Fibroblast of skin of abdomen (primary cell): ENCODE data around the gene GSE1.
A peak's percentile ranks its signal among the peaks of the same experiment; 100 is the strongest.

ENCODE experiments used
- DNase-seq: peaks from one replicate; pipeline ENCODE4 v3.0.0-alpha.2; 2013

The GSE1 gene

DNA sequence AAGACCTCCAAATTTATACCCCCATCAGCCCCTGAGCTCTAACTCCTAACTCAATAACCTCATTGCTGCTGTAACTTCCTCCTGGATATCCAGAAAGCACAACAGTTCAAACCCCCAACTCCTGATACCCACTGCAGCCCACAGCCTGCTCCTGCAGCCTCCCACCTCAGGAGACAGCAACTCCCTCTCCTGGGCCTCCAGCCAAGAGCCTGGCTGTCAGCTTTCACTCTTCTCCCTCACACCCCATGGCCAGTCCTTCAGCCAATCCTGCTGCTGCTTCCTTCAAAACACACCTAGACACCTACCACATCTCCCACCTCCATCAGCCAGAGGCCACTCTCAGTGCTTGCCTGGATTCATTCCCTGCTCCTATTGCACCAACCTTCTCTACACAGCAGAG is 70.2 kb downstream of the GSE1 start:
- DNase-seq = no peak

DNA sequence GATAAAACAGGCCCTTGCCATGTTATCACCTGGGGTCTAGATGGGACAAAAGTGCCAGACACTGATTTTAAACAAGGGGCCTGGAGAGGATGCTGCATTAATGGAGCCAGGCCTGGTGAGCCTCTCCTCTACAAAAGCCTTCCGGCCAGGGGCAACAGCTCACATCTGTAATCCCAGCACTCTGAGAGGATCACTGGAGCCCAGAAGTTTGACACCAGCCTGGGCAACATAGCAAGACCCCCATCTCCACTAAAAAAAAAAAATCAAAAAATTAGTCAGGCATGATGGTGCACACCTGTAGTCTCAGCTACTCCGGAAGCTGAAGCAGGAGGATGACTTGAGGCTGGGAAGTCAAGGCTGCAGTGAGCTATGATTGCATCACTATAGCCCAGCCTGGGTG is 72.1 kb downstream of the GSE1 start:
- DNase-seq = no peak

DNA sequence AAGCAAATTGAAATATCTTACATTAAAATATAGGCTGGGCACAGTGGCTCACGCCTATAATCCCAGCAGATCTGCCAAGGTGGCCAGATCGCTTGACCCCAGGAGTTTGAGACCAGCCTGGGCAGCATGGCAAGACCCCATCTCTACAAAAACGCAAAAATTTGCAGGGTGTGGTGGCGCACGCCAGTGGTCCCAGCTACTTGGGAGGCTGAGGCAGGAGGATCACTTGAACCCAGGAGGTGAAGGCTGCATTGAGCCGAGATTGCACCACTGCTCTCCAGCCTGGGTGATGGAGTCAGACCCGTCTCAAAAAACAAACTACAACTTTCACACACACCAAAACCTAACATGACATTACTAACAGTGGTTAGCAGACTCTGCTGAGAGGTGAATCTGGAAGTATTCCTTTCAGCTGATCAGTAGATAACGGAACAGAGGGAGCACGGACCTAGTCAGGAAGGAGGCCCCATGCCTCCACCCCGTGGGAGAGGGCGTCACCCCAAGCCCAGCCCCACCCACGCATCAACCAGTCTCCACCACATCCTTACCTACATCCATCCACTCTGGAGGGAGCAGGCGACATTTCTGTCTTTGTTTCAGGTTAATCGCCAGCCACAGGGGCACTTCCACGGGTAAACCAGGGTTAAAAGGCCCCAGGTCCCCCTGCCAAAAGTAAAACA is 73.9 kb downstream of the GSE1 start:
- DNase-seq = no peak

DNA sequence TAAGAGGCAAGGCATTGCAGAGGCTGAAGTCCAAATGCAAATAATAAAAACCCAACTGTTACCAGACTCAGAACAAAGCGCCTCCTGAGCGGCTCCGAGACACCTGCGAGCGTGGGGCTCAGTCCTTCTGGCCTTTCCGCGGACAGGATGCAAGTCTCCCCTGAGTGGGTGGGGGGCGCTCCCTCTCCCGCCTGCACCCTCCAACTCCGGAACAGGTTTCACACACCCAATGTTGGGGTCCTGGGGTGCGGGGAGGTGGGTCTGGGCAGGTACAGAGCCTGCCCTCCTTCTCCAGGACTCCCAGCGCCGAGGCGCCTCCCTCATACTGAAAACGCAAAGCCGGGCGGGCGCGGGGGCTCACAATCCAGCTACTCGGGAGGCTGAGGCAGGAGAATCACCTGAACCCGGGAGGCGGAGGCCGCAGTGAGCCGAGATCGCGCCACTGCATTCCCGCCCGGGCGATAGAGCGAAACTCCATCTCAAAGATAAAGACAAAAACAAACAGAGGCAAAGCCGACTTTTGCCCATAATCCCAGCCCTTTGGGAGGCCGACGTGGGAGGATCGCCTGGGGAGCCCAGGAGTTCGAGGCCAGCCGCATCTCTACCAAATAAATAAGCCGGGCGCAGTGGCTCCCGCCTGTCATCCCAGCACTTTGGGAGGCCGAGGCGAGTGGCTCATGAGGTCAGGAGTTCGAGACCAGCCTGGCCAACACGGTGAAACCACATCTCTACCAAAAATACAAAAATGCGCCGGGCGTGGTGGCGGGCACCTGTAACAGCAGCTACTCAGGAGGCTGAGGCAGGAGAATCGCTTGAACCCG is 74.7 kb downstream of the GSE1 start:
- no peak for DNase-seq

DNA sequence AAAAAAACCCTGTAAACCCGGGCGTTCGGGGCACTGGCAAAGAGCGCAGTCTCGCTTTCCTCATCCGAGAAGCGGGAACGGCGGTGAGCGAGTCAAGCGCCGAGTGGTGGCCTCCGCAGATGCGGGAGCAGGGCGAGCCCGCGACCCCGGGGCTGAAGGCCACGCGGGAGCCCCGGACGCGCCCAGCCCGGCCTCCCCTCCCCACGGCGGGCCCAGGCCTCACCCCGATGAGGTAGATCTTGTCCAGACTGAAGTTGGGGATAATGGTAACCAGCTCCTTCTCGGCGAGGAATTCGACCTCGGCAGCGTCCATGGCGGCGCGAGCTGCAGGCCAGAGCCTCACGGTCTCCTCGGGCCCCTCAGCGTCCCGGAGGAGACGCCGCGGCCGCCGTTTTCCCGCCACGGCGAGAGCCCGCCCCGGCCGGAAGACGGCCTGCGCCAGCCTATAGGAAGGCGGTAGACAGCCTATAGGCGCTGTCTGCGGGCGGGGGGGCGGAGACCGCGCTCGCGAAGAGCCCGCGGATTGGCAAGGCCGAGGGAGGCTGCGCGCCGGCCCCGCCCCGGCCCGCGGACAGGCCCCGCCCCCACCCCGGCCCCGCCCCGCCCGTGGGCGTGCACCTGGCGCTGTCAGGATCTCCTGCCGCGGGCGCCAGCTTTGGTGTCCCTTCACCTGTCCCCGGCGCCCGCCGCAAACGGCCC is 75.6 kb downstream of the GSE1 start, which contains the start of gene GINS2:
GINS2 (minus strand) TSS at position 369 of the 699 bp plus-strand sequence; CDS start at position 313, 56 bp downstream.
- peak; percentile 92 for DNase-seq

DNA sequence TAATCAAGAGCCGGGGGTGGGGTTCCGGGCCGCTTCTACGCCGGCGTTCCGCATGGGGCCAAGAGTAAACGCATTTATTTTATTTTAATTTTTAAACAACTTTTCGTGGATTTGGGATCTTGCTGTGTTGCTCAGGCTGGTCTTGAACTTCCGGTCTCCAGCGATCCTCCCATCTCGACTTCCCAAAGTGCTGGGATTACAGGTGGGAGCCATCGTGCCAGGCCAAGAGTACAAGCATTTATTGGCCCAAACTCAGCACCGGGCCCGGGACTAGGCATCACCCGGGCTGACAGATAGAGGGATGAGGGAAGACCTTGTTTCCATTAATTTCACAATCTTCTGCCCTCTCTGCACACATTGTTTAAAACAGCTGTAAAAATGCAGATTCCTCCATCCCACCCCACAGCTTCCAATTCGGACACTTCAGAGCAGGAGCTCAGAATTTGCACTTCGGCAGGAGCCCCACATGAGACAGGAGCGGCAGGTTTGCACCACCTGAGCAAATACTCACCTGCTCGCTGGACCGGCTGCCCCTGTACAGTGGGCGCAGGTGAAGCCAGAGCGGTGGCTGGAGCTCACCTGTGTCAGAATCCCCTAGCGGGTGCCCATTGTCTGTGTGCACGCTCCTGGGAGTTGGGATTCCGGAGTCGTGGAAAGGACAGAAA is 76.3 kb downstream of the GSE1 start:
- no peak for DNase-seq

DNA sequence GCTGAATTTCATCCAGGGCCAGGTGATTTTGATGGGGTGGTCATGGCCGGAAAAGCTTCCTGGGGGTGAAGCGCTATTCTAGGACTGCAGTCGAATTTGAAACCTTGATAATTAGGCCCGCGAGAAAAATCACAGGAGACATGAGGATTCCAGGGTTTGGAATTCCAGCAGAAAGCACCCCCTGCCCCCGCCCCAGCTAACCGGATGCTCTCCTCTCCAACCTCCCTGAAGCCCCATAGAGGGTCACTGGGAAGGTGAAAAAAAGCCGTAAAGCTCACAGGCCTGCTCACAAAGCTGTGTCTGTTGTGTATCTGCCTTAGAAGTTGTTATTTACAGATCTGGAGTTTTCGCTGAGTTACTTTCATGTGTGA is 76.8 kb downstream of the GSE1 start:
- no peak for DNase-seq

DNA sequence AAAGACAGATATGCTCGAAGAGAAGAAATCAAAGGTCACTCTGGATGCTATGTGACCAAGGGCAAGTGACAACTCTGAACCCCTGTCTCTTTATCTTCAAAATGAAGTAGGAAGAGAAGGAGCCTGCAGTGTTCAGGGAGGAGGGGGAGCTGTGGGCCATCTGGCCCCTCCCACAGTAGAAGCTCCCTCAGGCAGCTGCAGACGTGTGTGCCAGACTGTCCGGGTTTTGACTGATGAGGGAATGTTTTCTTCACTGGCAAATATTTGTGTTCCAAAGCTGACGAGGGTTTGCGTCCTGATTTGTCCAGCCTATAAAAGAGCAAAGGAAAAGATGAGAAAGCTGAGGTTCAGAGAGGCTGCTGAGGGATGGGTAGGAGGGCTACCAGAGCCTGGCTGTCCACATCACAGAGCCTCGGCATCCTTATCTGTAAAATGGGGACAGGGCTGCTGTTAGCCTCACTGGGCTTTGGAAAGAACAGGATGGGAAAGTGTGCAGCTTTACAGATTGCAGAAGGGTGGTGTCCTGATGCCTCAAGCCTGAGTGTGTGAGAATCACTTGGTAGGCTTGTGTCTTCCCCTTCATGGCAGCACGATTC is 77.4 kb downstream of the GSE1 start:
- DNase-seq = no peak

DNA sequence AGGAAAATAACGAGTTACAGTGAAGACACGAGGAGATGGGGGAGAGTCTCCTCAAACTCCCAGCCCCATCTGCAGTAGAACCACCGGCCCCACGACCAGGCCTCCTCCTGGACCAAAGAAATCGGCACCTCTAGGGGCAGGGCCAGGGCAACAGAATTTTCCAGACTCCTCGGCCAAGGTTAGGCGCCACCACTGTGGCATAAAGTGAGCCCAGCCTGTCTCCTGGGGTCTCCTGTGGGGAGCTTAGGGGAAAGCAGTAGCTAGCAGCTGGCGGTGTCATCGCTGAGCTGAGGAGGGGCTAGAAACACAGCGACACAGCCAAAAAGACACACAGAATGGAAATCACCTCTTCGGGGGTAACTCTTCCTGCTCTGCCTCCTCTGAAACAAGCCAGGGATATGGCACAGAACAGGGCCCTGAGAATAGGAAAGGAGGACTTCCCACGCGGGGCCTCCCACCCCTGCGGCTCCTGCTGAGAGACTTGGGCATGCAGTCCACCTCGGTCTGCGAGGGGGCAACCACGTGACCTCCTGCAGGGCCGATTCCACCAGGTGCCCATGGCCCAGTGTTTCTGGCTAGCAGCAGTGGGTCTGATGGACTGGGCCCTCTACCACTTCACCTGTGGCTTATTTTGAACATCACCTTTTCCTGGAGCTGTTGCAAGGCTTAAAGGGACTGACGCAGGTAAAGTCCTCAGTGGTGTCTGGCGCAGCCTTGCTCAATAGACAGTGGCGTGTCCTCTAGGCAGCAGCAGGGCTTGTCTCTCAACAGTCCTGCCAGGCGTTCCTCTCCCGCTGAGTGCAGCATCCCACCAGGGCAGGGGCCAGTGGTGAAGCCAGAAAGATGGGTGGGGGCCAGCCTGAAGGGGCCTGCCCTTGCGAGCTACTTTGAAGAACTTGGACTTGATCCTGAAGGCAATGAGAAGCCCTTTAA is 82.3 kb downstream of the GSE1 start:
- no peak for DNase-seq

DNA sequence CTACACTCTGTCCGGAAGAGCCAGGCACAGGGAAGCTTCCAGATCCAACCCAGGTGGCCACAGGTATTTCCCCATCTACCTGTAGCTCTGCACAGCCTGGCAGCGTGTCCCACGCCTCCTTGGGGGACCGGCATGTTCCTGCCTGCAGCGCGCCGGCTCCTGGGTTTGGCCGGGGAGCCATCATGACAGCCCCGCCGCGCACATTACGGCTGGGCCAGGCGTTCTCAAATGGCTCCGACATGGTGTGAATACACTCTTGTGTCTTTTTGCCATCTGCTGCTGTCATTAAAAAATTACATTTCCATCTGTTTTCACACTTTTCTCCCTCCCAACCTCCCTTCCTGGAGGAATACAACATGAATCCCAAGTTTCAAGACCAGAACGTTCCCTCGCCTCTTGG is 83.7 kb downstream of the GSE1 start:
- no peak for DNase-seq

DNA sequence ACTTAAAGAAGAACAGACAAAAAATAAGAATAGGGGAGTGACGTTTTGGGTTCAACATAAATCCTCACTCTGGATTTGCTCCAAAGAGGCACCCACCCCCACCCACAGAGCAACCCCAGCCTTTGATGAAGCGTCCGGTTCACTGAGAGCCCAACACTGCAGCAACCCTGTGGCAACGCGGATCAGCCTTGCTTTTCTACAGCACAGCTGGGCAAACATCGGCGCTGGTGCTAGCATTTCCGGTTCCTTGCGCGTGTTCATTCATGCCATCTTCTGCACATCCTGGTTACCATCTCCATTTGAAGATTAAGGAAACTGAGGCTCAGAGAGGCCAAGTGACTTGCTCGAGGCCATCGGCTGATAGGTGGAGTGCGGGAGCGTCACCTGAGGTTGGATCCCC is 84.3 kb downstream of the GSE1 start:
- no peak for DNase-seq

DNA sequence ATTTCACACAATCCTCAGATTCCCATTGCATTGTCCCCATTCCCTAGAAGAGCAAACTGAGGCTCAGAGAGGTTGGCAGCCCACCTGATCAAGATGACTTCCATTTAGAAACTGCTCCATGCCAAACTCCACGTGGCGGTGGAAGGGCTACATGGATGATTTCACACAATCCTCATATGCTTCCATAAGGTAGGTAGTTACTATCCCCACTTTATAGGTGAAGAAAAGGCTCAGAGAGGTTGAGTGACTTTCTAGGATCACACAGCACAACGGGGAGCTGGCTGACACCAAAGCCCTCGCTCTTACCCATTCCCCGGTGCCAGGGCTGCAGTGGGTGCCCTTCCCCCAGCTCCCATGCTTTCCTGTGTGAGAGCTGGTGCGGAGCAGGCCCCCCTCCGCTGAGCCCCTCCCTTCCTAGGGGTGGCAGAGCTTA is 85.4 kb downstream of the GSE1 start:
- no peak for DNase-seq

DNA sequence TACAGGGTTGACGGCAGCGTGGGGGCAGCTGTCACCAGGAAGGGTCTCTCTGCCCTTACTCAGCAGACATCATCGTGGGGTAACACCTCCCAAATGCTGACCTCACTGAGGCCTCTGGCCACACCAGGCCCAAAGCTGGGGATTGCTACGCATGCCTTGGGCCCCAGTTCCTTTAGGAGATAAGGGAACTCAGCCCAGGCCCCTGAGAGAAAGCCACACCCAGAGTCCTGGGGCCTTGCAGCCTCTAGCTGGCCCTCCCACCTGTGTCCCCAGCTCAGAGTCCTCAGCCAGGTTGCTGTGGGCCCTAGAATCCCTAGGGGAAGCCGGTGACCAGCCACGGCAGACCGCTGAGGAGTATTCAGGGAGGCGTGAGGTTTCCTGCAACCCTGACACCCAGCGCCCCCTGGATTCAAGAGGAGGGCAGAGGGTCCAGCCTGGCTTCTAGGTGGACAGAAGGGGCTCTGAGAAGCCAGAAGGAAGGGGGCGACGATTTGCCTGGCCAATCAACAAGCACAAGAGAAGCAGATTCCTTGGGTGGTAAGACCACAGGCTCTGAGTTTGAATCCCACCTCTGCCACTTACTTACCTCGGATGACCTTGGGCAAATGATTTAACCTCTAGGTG is 85.9 kb downstream of the GSE1 start:
- no peak for DNase-seq

DNA sequence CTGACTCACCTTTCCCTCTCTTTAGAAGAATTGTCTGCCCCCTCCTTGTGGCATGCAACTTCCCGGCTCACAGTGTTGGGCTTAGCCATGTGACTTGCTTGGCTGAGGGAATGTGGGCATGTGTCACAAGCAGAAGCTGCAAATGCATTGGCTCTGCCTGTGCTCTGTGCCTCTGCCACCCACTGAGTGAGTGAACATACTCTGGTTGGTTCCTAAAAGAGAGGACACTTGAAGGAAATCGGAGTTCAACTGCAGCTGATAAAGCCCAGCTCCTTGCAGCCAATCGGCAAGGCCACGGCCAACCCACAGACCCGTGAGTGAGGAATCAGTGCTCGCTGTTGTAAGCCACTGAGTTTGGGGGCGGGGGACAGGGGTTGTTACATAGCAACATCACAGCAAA is 86.5 kb downstream of the GSE1 start:
- no peak for DNase-seq

DNA sequence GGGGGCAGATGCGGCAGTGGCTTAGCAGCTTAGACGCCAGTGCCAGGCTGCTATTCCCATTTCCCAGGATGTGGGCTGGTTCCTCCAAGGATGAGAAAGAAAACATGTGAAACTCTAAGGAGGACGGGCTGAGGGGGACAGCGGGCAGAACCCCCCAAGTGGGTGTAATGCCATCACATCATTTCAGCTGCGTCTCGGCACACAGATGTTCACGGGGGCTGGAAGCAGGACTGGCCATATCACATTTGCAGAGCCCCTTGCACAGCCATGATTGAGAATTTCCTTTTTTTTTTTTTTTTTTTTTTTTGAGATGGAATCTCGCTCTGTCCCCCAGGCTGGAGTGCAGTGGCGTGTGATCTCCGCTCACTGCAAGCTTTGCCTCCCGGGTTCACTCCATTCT is 90.9 kb downstream of the GSE1 start:
- DNase-seq = no peak

DNA sequence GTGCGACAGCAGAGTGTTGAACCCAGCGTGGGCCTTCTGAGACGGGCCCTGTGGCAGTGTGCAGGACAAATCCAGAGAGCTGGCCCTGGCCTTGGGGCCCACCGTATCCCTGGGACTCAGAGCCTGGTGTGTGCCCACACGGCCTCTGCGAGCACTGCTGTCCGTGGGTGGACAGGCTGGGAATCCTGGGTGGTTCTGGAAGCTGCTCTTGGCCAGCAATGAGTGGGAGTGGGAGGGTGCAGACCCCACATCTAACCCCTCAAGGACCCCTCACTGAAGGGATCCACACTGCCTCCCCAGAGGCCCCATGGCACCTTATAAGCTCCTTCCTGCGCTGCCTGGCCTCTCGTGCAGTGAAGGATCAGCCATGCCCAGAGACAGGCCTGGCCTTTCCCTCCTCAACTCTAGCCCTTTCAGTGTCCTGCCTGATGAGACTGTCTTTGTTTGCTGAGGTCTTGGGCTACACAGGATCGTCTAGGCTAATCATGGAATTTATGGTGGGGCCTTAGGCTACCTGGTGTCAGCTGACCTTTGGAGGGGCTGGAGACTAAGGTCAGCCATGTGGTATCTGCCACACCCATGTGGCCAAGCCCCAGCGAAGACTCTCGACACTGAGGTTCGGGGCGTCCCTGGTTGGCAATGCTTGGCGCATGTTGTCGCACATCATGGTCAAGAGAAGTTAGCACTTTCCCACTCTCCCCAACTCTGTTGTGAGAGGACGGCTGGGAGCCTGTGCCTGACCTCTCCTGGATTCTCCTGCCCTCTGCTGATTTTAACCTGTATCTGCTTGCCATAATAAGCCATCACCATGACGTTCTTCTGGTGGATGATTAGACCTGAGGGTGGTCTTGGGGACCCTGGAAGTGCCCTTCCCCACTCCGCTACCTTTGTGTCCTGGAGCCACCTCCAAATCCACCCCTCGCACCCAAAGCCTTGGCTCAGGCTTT is 92.1 kb downstream of the GSE1 start:
- DNase-seq = no peak

DNA sequence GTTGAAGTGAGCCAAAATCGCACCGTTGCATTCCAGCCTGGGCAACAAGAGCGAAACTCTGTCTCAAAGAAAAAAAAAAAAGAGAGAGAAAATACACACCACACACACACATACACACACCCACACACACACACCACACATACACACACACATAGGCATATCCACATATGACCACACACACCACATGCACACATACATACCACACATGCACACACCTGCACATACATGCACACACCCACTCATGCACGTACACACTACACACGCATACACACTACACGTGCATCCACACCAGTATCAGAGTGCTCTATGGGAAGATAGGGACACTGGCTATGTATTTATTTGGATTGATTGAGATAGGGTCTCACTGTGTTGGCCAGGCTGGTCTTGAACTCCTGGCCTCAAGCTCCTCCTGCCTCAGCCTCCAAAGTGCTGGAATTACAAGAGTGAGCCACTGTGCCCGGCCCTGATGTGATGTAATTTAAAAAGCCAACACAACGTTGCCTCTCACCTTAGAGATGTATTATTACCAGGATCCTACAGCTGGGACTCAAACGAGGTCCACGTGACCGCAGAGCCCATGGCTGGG is 93.4 kb downstream of the GSE1 start:
- DNase-seq = no peak

DNA sequence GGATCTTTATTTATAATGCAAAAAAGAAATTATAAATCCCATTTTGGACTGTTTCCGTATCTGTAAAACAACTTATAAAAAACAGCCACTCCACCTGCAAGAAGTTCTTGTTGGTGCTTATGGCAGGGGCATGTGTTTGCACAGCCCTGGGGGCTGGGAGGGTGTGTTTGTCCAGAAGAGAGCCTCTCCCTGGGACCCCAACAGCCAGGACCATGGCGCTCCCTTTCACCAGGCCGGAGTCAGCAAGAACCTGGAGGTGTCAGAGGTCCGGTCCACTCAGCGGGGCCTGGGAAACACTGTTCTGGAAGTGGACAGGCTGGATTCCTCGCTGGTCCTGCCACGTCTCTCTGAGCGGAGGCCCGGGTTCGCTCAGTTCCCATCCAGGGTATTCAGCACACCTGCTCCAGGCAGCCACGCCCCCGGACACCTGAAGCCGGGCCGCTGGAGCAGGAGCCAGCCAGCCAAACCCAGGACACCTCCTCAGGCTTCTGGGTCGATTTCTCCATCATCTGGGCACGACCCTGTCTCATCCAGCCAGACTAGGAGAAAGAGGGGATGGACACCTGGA is 94.5 kb downstream of the GSE1 start:
- no peak for DNase-seq

DNA sequence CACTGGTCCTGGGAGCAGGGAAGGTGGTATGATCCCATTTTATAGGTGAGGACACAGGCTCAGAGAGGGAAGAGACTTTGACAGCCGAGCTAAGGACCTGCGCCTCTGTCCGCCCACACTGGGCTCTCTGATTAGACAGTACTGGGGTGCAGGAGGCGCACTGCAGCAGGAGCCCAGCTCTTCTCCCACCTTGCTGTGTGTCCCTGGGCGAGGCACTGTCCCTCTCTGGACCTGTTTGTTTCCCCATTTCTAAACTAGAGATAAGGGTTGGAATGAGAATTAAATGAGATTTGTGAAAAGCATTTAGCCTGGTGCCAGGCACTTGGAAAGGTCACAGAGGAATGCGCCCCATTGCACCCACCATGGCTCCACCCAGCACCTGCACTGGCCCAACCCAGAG is 95.2 kb downstream of the GSE1 start:
- DNase-seq = no peak
